GM18951 (cell line): ENCODE data around the gene SMAD5.

ENCODE experiments used
- POLR2A ChIP-seq: IDR thresholded peaks from 4 replicates; pipeline ENCODE4 v1.6.1; 2011; ENCODE audit warnings: mild to moderate bottlenecking; ENCODE audit not compliant: insufficient read length, insufficient read depth; ENCODE audit errors: extremely low read depth
- in situ Hi-C: fragments of 300-500 bp; cut with MboI; formaldehyde crosslinking; loops from one replicate; pipeline ENCODE4 v1.12.0; 2022; ENCODE audit warnings: low sequenced_read_pairs, mixed read lengths, inconsistent platforms; ENCODE audit not compliant: unreplicated experiment

Gene SMAD5

DNA sequence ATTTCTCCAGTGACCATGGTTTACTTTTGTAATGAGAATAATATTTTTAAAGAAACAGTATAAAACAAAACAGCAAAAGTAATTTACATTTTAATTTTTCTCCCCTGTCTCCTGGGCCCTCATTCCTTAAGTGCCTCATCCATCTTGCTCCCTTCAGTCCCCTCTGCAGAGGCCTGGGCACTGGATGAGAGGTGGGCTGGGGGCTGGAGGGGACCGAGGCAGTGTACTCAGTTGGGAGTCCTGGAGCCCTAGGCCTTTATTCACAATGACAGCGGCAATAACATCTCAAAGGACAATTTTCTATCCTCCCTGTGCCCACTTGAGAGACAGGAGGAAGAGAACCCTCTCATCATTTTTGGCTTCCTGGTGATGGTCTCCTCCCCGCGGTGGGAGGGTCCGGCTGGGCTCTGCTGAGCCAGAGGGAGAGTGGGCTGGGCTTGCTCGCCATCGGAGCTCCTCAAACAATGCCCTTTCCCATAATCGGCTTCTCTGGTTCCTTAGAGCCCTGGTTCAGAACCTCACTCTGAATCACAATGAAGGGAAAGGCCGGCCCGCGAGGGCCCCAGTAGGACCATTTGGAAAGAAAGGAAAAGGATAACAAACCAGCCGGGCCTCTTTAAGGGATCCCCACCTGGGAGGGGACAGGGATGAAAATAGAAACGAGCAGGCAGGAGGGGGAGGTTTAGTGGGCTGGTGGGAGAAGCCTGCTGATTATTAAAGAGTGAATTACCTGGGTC is 70.0 kb downstream of the SMAD5 start:
- in situ Hi-C loops = loop anchor here (10.0 kb wide), 1 partner anchor 318 kb away; no protein-coding TSS in a partner anchor
- TF ChIP-seq POLR2A = no peak

DNA sequence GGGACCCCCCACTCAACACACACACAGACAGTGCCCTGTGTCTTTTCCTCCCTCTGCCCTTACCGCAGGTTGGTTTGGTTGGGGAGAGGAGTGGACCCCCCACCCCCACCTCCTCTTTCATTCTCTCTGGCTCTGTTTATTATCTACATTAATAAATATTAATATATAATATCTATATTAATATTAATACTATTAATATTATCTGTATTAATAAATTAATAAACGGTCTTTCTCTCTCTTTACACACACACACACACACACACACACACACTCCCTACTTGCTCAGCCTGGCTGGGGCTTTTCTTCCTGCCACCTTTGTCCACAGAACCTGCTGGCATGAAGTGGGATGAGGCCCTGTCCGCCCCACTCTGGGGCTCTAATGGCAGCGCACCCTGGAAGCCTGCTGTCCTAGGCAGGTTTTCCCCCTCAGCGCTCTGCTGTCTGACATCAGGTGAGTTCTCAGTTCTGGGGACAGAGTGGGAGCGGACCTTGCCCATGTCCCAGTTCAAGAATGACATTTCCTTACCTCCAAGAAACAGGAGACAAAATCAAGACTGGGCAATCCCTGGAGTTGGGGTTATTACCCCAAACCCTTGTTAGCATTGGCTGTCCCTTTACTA is 70.8 kb downstream of the SMAD5 start:
- TF ChIP-seq POLR2A = no peak
- in situ Hi-C loops = loop anchor here (10.0 kb wide), 1 partner anchor 319 kb away; no protein-coding TSS in a partner anchor

DNA sequence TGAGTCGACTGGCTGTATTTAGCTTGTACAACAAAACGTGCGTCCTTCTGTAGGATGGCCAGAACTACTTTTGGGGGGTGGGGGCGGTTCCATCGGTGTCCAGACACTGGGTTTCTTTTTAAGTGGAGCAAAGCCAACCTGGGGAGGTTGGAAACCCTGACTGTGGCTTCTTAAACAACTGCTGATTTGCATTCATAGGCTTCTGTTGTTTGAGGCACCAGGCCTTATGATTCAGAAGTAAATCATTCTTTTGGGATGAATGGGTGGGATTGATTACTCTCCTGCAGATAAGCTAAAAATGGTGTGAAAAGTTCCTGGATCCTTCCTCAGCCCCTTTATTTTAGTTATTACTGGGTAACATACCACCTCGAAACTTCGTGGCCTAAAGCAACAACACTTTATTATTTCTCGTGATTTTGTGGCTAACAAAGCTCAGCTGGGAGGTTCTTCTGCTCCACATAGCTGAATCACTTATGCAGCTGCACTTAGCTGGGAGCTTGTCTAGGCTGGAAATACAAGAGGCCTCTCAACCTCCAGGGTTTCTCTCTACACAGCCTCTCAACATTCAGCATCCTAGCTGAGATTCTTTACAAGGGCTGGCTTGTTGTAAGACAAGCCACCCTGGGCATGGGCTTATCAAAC is 72.5 kb downstream of the SMAD5 start:
- in situ Hi-C loops = loop anchor here (10.0 kb wide), 1 partner anchor 320 kb away; no protein-coding TSS in a partner anchor

DNA sequence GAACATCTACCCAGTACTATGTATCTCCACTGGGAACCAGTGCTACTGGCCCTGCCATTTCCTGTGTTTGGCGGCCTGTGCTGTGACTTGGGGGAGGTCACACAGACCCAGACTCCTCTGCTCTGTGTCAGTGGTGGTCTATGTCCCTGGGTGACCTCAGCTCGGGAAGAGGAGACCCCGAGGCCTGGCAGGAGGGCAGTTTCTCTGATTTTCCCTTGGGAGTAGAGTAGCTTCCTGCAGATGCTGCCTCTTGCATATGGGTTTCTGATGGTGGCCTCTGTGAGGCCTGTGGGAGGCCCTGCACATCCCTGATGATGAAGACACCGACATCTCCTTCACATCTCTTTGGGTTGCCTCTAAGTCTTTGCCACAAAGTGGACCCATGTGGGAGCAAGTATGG is 73.3 kb downstream of the SMAD5 start:
- no peak for TF ChIP-seq POLR2A
- in situ Hi-C loops = loop anchor here (10.0 kb wide), 1 partner anchor 321 kb away; no protein-coding TSS in a partner anchor

More for the DNA sequence above, 72.5 kb downstream of the SMAD5 start:
- no peak for TF ChIP-seq POLR2A

DNA sequence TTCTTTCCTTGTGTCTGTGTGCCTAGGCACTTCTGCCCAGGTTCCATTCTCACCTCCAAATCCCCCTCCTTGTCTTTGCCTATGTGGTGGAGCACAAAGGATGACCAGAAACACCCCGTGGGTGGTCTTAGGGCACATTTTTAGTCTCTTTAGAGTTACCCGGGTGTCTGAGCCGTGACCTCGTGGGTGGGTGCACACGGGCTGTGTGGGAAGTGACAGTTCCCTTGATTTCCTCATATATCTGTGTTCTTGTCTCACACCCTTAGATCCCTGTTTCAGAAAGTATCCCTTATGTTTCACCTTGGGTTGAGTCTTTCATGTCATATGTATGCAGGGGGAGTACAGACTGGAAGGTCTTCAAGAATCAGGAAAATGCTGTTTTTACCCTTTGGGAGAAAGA is 73.7 kb downstream of the SMAD5 start:
- TF ChIP-seq POLR2A = no peak
- in situ Hi-C loops = loop anchor here (10.0 kb wide), 1 partner anchor 322 kb away; no protein-coding TSS in a partner anchor

DNA sequence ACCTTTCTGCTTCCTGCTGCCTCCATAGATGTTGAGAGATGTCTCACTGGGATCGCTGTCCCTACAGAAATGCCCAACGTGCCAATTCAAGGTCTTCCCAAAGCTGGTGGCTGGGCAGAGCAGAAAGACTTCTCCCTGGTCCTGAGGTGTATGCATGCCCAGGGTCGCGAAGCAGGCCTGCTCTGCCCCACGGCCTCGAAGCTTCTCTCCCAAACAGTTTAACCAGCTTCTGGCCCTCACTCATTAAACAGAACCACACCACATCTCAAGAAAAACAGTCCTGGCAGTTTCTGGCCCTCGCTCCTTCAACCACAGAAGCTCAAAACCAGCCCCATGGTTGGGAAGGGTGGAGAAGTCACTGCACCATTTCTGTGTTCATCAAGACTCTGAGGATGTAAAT is 75.0 kb downstream of the SMAD5 start:
- in situ Hi-C loops = loop anchor here (10.0 kb wide), 1 partner anchor 323 kb away; no protein-coding TSS in a partner anchor
- no peak for TF ChIP-seq POLR2A

DNA sequence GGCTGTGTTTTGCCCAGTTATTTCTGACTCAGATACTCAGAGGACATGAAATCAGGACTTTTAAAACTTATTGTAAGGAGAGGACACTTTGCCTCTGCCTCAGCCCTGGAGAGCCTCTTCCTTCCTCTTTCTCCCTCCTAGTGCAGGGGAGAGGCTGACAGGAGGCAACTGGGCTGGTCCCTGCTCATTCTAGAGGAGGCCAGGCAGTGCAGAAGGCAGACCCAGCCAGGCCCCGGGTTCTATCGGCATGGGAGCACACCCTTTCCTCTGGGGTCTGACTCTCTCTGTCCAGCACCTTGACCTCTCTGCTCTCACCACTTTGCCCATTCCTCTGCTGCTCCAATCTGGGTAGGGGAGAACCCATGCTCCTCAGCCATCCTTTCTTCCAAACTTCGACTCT is 76.3 kb downstream of the SMAD5 start:
- in situ Hi-C loops = loop anchor here (10.0 kb wide), 1 partner anchor 324 kb away; no protein-coding TSS in a partner anchor
- TF ChIP-seq POLR2A = no peak

DNA sequence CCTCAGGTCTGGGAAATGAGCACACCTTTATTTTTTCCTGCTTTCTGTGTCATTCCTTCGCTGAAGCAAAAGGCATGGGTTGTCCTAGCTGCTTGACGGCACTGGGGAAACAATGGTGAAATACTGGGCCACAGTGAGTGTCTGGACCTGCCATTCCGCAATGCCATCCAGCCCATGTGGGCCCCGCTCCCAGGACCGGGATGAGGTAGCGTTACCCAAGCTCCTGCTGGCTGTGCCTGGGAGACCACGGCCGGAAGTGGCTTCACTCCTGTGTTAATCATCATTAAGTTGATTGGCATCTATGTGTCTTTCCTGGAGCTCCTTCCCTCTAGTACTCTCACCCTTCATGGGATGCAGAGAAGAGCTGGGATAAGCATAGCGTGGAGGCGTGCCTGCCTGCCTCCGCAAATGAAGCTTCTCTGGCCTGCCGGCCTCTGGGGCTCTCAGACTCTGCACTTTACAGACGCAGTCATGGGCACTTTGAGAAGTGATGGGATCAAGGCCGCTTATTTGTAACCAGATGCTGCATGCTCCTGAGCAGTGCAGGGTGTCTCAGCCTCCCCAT is 76.8 kb downstream of the SMAD5 start:
- in situ Hi-C loops = loop anchor here (10.0 kb wide), 1 partner anchor 325 kb away; no protein-coding TSS in a partner anchor
- TF ChIP-seq POLR2A = no peak

DNA sequence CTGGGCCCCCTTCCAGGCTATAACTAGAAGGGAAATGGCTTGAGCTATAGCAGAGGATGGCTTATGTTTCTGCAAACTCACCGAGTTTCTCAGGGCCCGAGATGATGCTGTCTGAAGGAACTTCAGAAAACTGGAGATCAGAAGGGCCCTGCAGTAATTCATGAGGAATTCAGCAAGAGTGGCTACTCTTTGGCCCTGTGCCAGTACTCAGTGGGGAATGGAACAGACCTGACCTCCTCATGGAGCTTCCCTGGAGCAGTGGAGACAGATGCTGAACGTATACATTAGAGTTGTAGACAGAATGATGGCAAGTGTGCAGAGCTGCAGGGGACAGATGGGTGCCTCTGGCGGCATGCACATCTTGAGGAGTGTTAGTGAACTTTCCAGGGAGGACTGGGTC is 77.6 kb downstream of the SMAD5 start:
- no peak for TF ChIP-seq POLR2A
- in situ Hi-C loops = no loop called here

DNA sequence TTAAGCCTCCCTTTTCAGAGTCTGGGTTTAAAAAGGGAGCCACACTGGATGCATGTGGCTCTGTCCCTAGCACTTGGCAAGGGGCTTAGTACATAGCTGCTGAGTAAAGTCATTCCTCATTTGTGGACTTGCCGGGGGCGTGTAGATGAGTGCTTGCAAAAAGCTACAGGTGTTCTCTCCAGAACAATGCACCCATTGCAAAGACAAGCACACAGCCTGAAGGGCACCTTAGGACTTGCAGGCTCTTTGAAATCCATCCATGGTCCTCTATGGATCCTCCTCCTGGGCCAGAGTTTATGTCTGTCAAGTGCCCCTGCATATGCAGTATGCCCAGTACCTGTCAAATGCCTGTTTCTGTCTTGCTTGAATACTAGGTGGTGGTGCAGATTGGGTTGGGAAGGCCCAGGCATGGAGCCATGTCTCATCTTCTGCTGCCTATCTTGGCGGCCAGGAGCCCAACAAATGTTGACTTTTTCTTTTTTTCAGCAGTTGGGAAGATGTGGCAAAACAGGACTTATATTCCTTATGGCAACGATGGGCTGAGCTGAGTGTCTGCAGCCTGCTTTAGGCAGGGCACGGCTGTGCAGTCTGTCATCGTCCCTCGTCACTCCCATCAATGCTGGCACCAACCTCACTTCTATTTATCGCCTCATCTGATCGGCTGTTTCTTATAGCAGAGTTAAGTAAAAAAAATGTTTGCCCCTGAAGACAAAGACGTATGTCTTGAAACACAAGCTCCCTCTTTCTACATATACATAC is 78.8 kb downstream of the SMAD5 start:
- in situ Hi-C loops = no loop called here
- no peak for TF ChIP-seq POLR2A

DNA sequence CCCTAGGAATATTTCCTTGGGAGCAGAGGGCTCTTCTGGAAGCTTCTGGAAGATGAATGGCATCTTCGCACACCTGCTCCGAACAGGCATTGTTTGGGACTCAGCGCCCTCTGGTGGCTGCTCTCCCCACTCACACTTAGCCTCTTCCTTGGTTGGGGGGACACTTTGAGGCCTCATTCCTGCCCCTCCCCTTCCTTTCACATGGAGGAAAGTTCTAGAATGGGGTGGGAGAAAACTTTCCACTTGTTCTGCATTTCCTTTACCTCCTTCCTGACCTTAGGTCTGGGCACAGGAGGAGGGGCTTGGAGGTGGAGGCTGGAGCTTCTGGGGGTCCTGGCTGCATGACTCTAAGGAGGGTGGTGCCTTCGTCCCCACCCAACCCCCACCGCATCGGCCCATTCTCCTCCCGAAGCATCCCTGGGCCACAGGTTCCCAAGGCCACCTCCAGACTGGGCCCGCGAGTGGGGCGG is 79.6 kb downstream of the SMAD5 start:
- TF ChIP-seq POLR2A = no peak
- in situ Hi-C loops = no loop called here

DNA sequence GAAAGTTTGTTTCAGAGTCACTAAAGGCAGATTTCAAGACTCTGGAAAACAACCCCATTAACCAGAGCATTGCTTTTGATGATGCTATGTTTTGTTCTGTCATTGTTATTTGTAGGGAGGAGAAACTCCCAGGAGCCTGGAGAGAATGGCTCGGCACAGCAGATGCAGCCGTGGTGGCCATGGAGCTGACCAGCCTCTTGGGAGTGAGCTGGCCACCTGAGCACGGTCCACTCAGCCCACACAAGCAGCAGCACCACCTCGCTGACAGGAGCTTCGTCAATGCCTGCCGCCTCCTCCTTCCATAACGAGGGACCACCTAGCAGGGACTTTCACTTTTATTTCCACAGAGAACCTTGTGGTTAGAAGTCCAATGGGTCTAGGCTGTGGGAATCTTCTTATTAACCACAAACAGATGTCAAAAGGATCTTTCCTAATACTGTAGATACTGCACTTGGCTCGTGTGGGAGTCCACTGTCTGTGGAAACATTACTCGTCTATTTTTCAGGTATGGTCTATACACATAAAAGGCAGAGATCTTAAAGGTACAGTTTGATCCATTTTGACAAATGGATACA is 81.4 kb downstream of the SMAD5 start:
- no peak for TF ChIP-seq POLR2A
- in situ Hi-C loops = no loop called here
